NCI-H2227 (cell line): ENCODE results near the gene MRPL46.
"Not testable (repeated sequence)": the region's sequence is repeated elsewhere in the genome, so short reads cannot be mapped to it uniquely, and the experiment has no call there.

Source experiments
- DNase-seq: peaks from one replicate; lab custom pipeline; 2025; ENCODE audit not compliant: unreplicated experiment; lab: John Stamatoyannopoulos, UW

The MRPL46 gene

DNA sequence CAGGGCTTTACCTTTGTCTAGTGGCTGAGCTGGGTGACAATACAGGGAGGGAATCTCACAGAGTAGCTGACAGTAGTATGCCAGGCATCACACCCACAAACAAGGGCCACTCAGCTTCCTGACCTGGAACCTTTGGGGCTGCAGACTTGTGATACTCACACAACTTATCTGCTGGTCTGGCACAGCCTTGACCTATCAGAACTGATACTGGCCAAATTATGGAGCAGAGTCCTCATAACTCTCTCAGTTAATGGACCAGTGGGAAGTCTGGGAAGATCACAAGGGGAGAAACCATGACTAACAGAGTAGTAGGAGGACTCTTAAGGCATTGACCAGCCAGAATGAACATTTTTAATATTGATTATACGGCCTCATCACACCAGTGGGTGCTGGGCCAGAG, 19.4 kb downstream of the MRPL46 start:
- DNase-seq, result no peak

DNA sequence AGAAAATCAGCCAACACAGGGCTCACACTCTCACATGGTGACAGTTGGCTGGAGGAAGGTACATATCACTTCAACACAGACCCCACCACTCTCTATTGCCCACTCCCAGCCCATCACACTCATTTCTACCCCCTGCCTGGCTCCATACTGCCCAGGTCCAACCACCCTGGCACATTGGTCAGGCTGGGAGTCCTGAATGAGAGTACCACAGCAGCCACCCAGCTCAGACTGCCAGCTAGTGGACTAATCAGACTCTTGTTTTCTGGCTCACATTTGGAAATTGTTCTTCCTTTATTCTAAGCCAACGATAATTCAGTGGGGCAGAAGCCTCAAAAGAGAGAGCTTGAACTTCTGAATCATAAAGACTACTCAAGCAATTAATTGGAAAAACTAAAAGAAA, 20.0 kb downstream of the MRPL46 start:
- DNase-seq, result no peak

GRCh38 chr15:88441076-88441730, 26.0 kb downstream of the MRPL46 start:
- no peak for DNase-seq

- DNase-seq, result no peak
These were observed 27.2 kb downstream of the MRPL46 start for GRCh38 chr15:88440021-88440420.

DNA sequence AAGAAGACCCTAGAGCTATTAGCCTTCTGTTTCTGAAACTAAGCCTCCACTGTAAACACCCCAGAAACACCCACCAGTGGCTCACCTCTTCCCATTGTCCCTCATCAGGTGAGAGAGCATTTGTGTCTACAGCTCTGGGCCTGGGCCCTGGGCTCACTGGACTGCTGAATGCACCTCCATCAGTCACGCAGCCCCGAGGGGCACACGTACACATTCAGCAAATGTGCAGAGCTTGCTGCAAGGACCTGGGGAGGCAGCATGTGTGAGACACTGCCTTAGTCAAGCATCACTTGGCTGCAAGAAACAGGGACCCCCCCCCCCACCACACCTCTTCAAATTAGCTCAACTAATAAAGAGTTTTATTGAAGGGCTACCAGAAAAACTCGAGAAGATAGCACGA, 29.0 kb downstream of the MRPL46 start:
- no peak for DNase-seq

DNA sequence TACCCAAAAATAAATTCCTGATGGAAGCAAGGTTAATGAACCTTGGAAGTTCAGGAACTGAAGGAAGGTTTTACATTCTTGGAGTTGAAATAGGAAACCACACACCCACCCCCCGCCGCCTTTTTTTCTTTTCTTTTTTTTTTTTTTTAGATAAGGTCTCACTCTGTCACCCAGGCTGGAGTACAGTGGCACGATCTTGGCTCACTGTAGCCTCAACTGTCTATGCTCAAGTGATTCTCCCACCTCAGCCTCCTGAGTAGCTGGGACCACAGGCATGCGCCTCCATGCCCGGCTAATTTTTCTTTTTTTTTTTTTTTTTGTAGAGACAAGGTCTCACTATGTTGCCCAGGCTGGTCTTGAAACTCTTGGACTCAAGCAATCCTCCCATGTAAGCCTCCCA, 33.1 kb downstream of the MRPL46 start:
- not testable (repeated sequence) for DNase-seq

- no peak for DNase-seq
These were observed 34.0 kb downstream of the MRPL46 start for GRCh38 chr15:88433046-88433685.

- no peak for DNase-seq
These were observed 35.7 kb downstream of the MRPL46 start for GRCh38 chr15:88431441-88431840.

GRCh38 chr15:88430051-88430450, 37.1 kb downstream of the MRPL46 start:
- DNase-seq, result no peak

GRCh38 chr15:88428805-88429605, 38.2 kb downstream of the MRPL46 start:
- no peak for DNase-seq

GRCh38 chr15:88428053-88428452, 39.1 kb downstream of the MRPL46 start:
- DNase-seq, result no peak

- no peak for DNase-seq
These were observed 40.9 kb downstream of the MRPL46 start for GRCh38 chr15:88426304-88426703.

DNA sequence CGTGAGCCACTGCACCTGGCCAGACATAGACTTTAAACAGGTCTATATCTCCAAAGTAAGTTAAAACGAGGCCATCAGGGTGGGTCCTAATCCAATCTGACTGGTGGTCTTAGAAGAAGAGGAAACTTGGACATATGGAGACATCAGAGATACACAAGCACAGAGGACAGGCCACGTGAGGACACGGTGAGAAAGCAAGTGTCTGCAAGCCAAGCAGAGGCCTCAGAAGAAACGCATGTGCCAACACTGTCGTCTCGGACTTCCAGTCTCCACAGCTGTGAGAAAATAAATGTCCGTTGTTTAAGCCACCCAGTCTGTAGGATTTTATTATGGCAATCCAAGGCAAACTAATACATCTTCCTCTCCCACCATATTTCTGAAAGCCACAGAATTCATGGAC, 43.9 kb downstream of the MRPL46 start:
- no peak for DNase-seq

- no peak for DNase-seq
These were observed 47.4 kb downstream of the MRPL46 start for GRCh38 chr15:88419830-88420229.
